Stimulated activated naive CD4-positive, alpha-beta T cell (primary cell): ENCODE results near the gene C2CD2.
"Not testable (repeated sequence)": the region's sequence is repeated elsewhere in the genome, so short reads cannot be mapped to it uniquely, and the experiment has no call there.

ENCODE experiments used
- DNase-seq, 6 experiments: peaks; one replicate each; lab custom pipeline; 2025; lab: John Stamatoyannopoulos, UW

C2CD2 gene

DNA sequence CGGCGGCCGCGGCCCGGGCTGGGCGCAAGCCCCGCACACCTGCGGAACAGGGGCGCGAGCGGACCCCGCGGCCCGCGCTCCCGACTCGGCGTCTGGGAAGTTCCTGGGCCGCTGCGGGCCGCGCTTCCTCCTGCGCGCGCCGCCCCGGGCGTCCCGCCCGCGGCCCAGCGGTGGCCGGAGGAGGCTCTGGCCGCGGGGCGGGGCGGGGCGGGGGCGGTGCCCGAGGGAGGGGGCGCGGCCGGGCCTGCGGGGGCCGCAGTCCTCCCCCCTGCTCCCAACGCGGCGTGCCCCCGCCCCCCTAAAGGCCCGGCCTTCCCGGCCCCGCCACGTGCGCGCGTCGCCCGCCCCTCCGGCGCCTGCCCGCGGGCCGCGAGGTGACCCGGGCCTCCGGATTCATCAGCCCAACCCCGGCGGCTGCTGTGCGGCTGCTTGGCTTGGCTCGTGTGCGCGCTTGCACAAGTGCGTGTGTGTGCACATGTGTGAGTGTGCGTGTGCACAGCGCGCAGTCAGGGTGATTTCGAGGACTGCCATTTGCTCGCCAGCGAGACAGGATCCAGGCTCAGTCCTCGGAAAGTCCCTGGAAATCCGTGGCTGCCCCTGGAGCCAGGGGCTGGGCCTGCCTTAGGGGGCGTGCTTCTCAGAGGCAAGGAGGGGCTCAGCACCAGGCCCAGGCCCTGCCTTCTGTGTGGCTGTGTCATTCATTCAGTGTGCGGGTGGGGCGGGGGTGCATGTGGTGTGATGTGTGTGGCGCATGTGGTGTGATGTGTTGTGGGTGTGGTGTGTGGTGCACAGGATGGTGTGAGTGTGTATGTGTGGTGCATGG lies at the start of gene C2CD2:
TSS of gene C2CD2 (minus strand) at position 188 of the 823 bp plus-strand sequence. CDS start 370 bp downstream, outside the sequence.
- DNase-seq: peak in 1 of 6 experiments; percentile 12

DNA sequence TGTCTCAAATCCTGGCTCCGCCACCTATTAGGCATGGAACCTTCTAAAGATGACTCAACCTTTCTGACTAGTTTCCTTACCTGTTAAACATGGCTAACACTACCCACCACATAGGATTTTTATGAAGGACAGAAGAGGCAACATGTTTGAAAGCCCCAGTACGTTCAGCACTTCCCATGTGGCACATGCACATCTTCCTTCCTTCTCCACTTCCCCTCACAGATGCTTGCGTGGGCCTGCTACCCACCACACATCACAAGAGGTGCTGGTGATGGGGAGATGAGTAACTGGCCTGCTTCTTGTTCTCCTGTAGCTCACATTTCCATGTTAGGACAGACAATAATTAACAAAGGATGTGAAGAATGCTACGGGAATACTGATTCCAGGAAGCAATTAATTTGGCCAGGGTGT lies 49.2 kb upstream of the C2CD2 start:
- DNase-seq: no peak

DNA sequence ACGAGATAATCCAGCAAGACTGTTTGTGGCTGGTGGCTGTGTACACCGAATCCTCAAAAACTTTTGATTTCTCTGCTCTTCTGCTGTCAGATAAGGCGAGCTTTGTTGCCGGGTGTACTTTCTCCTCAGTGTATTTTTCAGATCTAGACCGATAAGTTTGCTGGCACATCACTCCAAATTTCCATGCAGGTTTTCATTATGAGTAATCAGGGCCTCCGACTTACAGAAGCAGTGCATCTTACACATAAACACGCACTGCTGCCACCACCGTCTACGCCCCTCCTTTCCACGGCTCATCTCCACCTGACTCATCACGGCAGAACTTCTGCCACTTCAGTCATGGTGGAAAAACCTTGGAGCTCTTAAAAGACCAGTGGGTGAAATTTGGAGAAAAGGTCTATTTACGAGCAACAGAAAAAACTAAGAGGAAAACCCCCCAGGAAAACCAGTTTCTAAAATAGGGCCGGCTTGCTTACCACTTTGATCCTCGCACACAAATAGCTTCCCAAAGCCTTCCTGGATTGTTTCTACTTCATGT lies 48.7 kb upstream of the C2CD2 start:
- DNase-seq: peak in 3 of 6 experiments; percentile 13 to 24 (median 17)

DNA sequence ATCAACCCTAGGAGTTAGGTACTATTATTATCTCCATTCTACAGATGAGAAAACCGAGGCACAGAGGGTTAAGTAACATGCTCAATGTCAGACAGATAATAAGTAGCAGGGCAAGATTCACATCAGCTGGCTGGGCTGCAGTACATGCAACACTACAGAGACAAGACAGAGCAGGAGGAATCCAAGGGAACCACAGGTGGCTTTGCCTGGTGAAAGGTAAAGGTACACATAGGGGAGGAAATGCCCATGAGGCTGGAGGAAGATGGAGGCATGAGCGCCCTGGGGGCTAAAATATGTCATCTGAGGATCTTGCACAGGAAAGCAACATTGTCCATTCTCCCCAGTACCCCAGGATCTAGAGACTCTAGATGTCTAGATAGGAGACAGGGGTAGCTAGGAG lies 48.0 kb upstream of the C2CD2 start:
- DNase-seq: no peak

DNA sequence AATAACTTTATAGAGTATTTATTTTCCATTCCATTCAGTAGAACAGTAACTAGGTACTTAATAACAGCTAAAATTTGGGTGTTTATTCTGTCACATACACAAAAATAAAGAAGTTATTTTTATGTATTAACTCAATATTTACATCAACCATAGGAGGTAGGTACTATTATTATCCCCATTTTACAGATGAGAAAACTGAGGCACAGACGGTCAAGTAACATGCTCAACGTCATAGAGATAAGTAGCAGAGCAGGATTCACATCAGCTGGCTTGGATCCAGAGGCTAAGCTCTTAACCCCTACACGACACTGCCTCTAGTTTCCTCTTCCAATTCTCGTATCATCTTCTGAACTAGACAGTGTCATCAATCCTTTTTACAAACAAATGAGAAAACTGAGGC lies 47.1 kb upstream of the C2CD2 start:
- DNase-seq: no peak

DNA sequence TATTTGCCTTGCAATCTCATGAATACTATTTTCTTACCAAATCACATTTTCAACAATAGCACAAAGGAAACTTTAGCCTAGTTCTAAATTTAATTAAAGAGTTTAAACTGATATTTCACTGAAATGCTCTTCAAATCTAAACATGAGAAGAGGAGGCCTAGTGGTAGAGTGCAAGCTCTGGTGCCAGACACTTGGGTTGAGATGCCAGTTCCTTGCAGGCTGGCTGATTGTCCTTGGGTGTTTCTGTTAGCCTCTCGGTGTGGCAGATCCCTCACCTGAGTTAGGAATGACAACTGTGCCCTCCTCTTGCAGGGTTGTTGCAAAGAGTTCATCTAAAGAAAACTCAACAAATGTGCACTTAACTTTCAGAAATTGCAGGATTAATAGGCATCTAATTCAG lies 43.8 kb upstream of the C2CD2 start:
- DNase-seq: no peak

DNA sequence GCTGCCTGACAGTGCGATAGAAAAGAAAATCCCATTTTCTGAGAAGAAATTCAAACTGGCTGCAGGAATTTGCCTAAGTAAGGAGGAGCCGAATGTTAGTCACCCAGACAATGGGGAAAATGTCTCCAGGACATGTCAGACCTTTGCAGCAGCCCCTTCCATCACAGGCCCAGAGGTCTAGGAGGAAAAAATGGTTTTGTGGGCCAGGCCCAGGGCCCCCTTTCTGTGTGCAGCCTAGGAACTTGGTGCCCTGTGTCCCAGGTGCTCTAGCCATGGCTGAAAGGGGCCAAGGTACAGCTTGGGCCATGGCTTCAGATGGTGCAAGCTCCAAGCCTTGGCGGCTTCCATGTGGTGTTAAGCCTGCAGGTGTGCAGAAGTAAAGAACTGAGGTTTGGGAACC lies 41.8 kb upstream of the C2CD2 start:
- no peak for DNase-seq

DNA sequence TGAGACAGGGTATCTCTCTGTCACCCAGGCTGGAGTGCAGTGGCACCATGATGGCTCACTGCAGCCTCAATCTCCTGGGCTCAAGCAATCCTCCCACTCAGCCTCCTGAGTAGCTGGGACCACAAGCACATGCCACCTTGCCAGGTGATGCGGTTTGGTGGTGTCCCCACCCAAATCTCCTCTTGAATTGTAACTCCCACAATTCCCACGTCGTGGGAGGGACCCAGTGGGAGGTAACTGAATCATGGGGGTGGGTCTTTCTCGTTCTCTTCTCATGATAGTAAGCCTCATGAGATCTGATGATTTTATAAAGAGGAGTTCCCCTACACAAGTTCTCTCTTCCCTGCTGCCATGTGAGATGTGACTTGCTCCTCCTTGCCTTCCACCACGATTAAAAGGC lies 40.8 kb upstream of the C2CD2 start:
- not testable (repeated sequence) for DNase-seq

DNA sequence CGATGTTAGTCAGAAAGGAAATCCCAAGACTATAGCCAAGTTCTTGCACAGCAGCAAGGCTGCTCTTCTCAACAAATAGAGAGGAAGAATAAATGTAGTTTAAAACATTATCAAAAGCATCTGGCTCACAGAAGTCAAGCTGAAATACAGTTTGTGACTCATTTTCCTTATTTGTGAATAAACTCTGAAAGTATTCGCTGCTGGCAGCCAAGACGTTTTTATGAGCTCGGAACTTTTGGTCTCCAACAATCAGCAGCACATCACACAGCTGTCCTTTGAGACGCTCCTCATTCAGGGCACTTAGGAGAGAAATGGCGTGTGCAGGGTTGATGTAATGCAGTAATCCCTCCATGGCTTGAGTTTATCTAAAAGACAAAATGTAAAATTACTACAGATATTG lies 39.9 kb upstream of the C2CD2 start:
- DNase-seq: no peak

DNA sequence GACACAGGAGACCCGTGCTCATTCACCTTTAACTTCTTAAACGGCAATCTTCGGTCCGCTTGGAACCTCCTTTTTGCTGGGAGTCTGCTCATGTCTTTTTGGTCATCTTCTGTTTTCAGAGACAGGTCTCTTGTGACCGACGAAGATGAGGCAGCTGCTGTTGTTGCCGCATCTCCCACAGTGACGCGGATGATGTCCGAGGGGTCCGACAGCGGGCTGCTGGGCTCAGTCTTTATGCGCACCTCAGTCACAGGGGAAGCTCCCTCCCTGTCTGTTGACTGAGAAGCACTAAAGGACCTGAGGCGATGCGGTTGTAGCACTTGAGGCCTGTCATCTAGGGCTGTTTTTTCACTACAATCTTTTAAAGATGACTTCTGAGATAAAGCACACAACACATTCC lies 38.8 kb upstream of the C2CD2 start:
- no peak for DNase-seq

DNA sequence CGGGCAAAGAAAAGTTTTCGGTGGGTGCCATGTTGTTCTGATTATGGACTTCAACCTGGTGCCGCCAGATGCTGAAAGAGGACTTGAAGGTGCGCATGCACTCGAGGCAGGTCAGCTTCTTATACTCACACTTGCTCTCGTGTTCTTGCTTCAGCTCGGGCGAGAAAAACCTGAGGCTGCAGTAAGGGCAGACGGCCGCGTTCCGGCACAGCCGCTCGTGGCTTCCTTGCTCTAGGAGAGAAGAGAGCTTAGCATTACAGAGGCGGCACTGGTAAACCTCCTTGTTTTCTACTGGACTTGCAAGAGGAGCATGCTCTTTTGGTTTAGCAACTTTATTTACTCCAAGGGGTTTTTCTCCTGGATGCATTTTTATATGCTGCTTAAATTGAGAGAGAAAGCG lies 37.8 kb upstream of the C2CD2 start:
- DNase-seq: no peak

DNA sequence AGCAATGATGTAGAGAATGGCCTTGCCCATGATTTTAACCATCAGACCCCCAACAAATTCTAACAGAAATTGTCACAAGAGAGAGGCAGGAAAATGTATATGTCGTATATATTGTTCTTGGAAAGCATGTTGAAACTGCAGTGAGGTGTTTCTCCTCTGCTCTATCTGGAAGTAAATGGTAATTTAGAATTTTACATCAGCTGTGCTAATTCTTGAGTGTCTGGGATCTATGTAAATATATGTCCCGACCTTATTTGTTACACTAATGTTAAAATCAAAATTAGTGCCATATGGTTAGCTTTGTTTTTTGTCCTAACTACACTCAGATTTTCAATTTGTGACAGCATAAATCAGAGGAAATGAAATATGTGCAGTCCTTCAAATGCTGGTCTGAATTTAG lies 35.9 kb upstream of the C2CD2 start:
- DNase-seq: no peak

DNA sequence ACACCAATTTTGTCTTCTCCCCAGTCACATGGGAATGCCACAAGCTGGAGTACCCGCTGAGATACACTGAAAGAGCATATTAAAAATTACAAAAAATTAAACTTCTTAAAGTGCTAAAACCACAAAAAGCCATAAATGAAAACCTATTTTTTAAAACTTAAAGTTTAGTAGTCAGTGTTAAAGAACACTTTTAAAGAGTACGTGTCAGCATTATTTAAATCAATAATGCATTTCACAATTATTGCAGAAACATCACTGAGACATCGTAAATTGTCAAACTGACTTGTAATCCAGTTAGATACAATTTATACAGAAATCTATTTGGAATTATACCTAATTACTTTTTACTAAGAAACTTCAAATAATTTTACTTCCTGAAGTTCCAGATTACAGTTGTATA lies 33.5 kb upstream of the C2CD2 start:
- DNase-seq: no peak

DNA sequence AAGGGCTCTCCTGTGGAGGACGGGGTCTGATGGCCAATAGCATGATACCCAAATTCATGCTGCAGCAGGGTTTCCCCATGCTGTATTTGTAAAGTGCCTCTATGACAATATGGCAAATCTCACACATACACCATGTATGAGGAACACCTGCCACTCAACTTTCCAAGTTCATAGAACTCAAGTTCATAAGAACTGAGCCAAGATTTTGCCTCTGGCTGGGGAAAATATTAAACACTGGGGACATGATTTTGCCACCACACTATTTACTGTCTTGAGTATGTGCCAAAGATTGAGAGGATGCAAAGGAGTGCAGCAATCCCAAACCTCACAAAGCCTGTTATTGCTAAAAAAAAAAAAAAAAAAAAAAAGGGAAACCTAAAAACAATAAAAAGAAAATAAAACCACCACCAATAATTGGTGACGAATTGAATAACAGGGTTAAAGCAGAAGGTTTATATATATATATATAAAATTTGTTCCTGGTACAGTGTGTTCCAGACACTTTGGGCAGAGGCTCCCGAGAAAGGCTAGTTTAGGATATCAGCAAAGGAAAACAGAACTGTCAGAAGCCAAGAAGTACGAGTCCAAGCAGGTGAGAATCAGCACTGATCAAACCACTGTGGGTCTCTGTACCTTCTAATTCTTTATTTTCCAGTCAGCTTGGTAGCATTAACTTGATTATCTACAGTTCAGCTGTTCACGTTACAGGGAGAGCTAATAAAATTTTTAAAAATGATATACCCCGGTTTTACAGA lies 32.0 kb upstream of the C2CD2 start:
- DNase-seq: no peak

DNA sequence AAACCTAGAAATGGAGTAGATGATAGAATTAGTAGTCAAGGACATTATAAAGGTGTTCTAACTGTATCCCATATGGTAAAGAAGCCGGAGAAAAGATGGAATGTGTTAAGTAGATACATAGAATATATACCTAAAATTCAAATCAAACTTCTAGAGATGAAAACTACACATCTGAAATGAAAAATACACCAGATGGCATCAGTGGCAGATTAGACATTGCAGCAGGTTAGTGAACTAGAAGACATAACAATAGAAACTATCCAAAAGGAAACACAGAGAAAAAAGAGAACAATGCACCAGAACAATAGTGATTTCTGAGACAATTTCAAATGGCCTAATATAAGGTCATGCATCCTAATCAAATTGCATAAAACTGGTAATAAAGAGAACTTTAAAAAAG lies 29.4 kb upstream of the C2CD2 start:
- DNase-seq: no peak

DNA sequence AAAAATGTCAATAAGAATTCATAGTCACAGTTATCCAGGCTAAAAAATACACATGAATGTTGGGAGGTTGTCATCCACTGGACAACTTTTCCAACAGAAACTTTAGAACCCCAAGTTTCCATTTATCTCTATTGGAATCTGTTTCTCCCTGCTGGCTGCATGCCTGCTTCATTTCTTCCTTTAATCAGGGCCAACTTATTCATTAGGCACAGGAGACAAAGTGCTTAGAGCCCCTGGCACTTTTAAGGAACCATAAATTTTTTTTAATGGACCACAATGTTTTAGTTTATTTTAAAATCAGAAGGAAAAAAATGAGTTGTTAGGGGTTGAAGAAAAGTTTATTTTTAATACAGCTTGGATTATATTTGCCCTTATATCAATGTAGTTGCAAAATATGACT lies 26.7 kb upstream of the C2CD2 start:
- no peak for DNase-seq

DNA sequence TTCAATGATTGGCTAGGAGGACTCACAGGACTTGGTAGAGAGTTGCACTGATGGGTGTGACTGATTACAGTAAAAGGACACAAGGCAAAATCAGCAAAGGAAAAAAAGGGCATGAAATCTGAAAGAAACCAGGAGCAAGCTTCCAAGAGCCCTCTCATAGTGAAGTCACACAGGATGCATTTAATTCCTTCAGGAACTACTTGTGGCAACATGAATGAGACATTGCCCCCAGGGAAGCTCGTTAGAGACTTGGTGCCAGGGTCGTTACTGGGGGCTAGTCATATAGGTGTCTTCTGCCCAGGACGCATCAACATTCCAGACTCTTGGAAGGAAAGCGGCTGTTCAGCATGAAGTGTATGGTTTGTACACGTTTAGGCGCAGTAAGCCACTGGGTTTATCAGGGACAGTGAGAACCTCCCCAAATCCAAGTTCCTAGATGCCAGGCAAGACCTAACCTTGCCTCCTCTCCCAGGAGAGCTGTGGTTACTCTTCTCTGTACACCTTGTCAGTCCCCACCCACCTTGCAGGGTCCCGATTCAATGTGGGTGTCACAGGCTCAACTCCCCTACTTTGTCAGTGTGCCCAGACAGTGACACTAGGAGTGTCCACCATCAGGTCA lies 26.0 kb upstream of the C2CD2 start:
- no peak for DNase-seq

DNA sequence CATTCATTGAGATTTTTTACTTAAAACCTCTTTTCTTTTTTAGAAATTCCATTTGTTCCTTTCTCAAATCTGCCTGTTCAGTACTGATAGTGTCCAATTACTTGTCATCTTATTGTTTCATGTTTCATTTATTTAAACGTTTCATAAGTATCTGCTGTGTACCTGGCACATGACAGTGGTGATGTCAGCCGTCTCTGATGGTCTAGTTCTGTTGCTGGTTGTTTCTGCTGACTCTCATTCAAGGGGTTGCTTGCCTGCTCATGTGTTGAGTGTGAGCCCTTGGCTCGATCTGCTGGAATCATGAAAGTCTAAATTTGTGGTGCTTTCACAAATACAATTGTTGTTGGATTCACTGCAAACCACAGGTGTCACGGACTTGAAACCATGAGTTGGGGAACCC lies 25.5 kb upstream of the C2CD2 start:
- DNase-seq: no peak

DNA sequence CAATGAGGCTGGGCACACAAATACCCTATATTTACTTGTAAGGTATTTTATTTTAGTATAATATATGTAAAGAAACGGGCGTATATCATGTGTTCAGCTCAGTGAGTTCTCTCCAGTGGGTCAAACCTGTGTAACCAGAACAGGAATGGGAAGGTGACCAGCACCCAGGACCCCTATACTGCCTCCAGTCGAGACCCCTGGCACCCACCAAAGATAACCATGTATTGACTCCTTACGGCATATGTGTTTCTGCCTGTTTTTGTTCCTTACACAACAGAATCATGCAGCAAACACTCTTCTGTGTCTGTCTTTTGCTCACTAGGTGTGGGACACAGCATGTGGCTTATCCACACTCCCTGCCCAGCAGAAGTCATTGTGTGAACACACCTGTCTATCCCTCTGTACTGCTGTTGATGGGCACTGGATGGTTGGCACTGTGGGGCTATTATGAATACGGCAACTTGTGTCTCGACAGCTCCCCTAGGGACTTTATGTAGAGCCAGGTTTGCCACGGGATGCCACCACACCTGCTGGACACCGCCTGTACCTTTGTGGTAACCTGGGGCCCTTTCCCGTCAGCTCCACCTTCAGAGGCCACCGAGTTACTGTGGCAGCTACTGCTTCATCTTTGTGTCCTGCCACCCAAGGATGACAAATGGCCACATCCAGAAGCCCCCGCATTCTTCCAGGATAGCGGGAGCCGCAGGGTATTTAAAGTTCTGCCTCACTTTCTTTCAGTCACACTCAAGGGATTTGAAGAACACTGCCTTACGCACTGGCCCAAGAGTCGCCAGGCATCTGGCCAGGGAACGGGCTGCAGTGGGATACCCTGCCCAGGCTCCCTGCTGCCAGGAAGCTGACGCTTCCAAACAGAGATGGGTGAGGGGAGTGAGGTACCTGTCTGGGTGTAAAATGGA lies 23.5 kb upstream of the C2CD2 start:
- no peak for DNase-seq

DNA sequence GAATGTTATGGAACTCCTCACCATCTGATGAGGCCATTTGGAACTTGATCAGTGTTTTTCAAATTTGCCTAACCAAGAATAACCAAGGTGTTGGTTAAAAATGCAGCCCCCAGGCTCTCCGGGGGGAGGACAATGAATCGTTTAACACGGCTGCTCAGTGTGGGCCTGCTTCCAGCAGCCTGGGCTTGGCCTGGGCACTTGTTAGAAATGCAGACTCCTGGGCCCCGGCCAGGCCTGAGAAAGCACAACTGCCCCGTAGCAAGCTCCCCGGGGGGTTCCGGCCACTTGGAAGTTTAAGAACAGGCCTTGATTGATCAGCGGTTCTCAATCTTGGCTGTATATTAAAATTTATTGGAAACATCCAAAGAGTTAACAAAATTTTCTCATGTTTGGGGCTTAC lies 22.8 kb upstream of the C2CD2 start:
- no peak for DNase-seq

DNA sequence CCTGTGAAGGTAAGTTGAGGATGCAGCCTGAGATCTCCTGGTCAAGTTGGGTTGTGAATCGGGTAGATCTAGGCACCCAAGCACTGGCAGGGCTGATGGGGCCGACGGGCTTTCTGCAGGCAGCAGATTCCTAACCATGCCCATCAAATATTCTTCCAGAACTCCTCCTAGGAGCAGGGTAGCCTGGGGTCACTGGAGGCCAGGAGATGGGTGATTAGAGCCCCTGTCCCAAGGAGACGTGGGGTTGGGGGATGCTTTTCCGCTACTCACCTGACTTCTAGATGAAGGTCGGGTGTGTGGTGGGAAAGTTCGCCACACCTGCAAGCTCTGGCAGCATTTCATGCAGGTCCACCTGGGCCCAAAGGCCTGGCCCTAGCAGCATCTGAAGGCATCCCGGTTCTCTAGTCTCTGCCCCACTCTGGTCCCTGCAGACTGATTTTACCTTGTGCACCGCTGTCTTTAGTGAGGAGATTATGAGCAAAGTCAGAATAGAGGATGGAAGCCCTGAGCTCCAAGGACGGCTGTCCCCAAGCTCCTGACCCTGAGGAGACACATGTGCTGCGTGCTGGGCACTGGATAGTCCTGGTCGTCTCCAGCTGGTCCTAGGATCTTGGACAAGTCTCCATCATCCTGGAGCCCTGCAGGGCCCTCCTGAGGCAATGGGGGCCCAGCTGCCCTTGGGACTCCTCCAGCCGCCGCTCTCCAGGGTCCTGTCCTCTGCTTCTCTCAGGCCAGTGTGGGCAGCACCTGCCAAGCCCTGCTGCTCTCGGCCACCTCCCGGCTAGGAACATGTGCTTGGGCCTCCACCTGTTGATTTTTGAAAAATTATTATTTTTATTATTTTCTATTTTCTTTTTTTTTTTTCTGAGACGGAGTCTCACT lies 21.8 kb upstream of the C2CD2 start:
- DNase-seq: no peak
